SK-N-SH (cell line): ENCODE results near the gene IQCK. TPM values are rescaled to one million over a fixed set of nuclear protein-coding genes. Genes with fewer than 3 reads are reported as not detected.

Source experiments
- CTCF ChIA-PET: fragments of 300-600, 350-600 bp; formaldehyde crosslinking; extraction: SDS; loops from one replicate; lab custom pipeline; 2021; lab: Yijun Ruan, JAX
- POLR2A ChIA-PET: fragments of 350-600 bp; sonication (Branson Sonifier 250); formaldehyde crosslinking; extraction: SDS; loops from one replicate; lab custom pipeline; 2020; ENCODE audit warnings: antibody characterized with exemption, inconsistent platforms; lab: Yijun Ruan, JAX
- DNase-seq: peaks from one replicate; pipeline ENCODE4 v3.0.0; 2012
- H2AFZ ChIP-seq: fragments of 200-600 bp; sonication (generic); 2 replicates; pipeline ENCODE4 v1.8.1; 2016; ENCODE audit warnings: antibody characterized with exemption, mild to moderate bottlenecking, low read depth
- H3F3A ChIP-seq: fragments of 200-600 bp; sonication (generic); replicated peaks from 2 replicates; pipeline ENCODE3; 2016; ENCODE audit warnings: antibody characterized with exemption, mild to moderate bottlenecking; ENCODE audit not compliant: insufficient read depth
- H3K27ac ChIP-seq, 2 experiments: fragments of 200-500 bp in 1 of 2; fragments of 200-600 bp in 1 of 2; sonication (Bioruptor generic) in 1 of 2; sonication (generic), shearing (Covaris generic) in 1 of 2; 2 replicates each; pipeline versions ENCODE4 v1.5.1 to v1.6.1; 2014 to 2016; ENCODE audit warnings: low read depth in 2 of 2, inconsistent platforms in 1 of 2, low read length in 1 of 2, mild to moderate bottlenecking in 1 of 2, mixed read lengths in 1 of 2
- H3K27me3 ChIP-seq: fragments of 200-600 bp; sonication (generic), shearing (Covaris generic); 2 replicates; pipeline ENCODE4 v1.6.1; 2016; ENCODE audit warnings: mixed run types; ENCODE audit not compliant: insufficient read depth
- H3K36me3 ChIP-seq, 2 experiments: fragments of 200-500 bp in 1 of 2; fragments of 200-600 bp in 1 of 2; sonication (Bioruptor generic) in 1 of 2; sonication (generic) in 1 of 2; replicated peaks in 1 of 2; 2 replicates each; pipeline versions ENCODE3 to v1.5.1; 2014 to 2016; ENCODE audit warnings: low read length in 1 of 2, mild to moderate bottlenecking in 1 of 2; ENCODE audit not compliant: insufficient read depth in 2 of 2, control insufficient read depth in 1 of 2
- H3K4me1 ChIP-seq, 2 experiments: fragments of 200-500 bp in 1 of 2; fragments of 200-600 bp in 1 of 2; sonication (Bioruptor generic) in 1 of 2; sonication (generic), shearing (Covaris generic) in 1 of 2; 2 replicates each; pipeline versions ENCODE4 v1.5.1 to v1.6.1; 2014 to 2016; ENCODE audit warnings: low read depth in 1 of 2, low read length in 1 of 2, mixed run types in 1 of 2; ENCODE audit not compliant: insufficient read depth in 2 of 2, control insufficient read depth in 1 of 2
- H3K4me2 ChIP-seq: fragments of 200-600 bp; sonication (generic), shearing (Covaris generic); 2 replicates; pipeline ENCODE4 v1.6.1; 2017; ENCODE audit warnings: mixed run types
- H3K4me3 ChIP-seq, 2 experiments: fragments of 200-500 bp in 1 of 2; fragments of 200-600 bp in 1 of 2; sonication (Bioruptor generic) in 1 of 2; sonication (generic), shearing (Covaris generic) in 1 of 2; 2 replicates each; pipeline versions ENCODE4 v1.5.1 to v1.8.1; 2014 to 2016; ENCODE audit warnings: low read depth in 2 of 2, inconsistent platforms in 1 of 2, low read length in 1 of 2, mild to moderate bottlenecking in 1 of 2, mixed read lengths in 1 of 2, moderate library complexity in 1 of 2
- H3K79me2 ChIP-seq: fragments of 200-600 bp; sonication (generic); 2 replicates; pipeline ENCODE4 v1.8.1; 2017; ENCODE audit warnings: mild to moderate bottlenecking; ENCODE audit not compliant: insufficient read depth
- H3K9ac ChIP-seq: fragments of 200-600 bp; sonication (generic); 2 replicates; pipeline ENCODE4 v1.6.1; 2017; ENCODE audit warnings: mixed run types
- H3K9me2 ChIP-seq: fragments of 200-600 bp; sonication (generic); 2 replicates; pipeline ENCODE4 v1.6.1; 2017; ENCODE audit warnings: mixed run types
- H3K9me3 ChIP-seq: fragments of 200-600 bp; sonication (generic); 2 replicates; pipeline ENCODE4 v1.6.1; 2017; ENCODE audit warnings: mixed run types, mild to moderate bottlenecking, moderate library complexity
- H4K20me1 ChIP-seq: fragments of 200-600 bp; sonication (generic); 2 replicates; pipeline ENCODE4 v1.6.1; 2017; ENCODE audit warnings: mild to moderate bottlenecking, mixed run types; ENCODE audit not compliant: insufficient read depth
- CHD2 ChIP-seq: fragments of 150-350 bp; IDR thresholded peaks from 2 replicates; pipeline ENCODE4 v1.6.1; 2018; ENCODE audit warnings: low read length; ENCODE audit not compliant: partially characterized antibody
- ELF1 ChIP-seq: IDR thresholded peaks from 2 replicates; pipeline ENCODE4 v1.4.0; 2012
- EP300 ChIP-seq, 2 experiments: IDR thresholded peaks; 2 replicates each; pipeline versions ENCODE4 v1.4.0 to v1.6.1; 2012; ENCODE audit warnings: borderline replicate concordance in 1 of 2, low read depth in 1 of 2, low read length in 1 of 2
- EZH2phosphoT487 ChIP-seq: fragments of 200-600 bp; sonication (generic); IDR thresholded peaks from 2 replicates; pipeline ENCODE4 v1.6.1; 2017; ENCODE audit warnings: low read depth, mixed run types, mild to moderate bottlenecking, antibody characterized with exemption, moderate library complexity, borderline replicate concordance
- FOSL2 ChIP-seq: IDR thresholded peaks from 2 replicates; pipeline ENCODE4 v1.4.0; 2012; ENCODE audit warnings: low read depth, mild to moderate bottlenecking, moderate library complexity, borderline replicate concordance
- FOXJ3 ChIP-seq: sonication (generic); formaldehyde crosslinking; IDR thresholded peaks from 2 replicates; pipeline ENCODE4 v1.5.1; 2020; ENCODE audit warnings: mild to moderate bottlenecking, missing genetic modification reagents
- FOXM1 ChIP-seq: IDR thresholded peaks from 2 replicates; pipeline ENCODE4 v1.4.0; 2012; ENCODE audit warnings: low read depth, mild to moderate bottlenecking
- GABPA ChIP-seq: IDR thresholded peaks from 2 replicates; pipeline ENCODE4 v1.4.0; 2012; ENCODE audit warnings: low read depth, mild to moderate bottlenecking
- GATA2 ChIP-seq: sonication (generic); formaldehyde crosslinking; IDR thresholded peaks from 2 replicates; pipeline ENCODE4 v1.5.0; 2020; ENCODE audit warnings: mild to moderate bottlenecking, missing genetic modification reagents
- MEF2A ChIP-seq: IDR thresholded peaks from 2 replicates; pipeline ENCODE4 v1.4.0; 2012; ENCODE audit warnings: low read depth, borderline replicate concordance
- MXI1 ChIP-seq: IDR thresholded peaks from 2 replicates; pipeline ENCODE4 v1.6.1; 2012; ENCODE audit warnings: mild to moderate bottlenecking, low read depth, low read length, improper control_type of control experiment
- NFIC ChIP-seq: IDR thresholded peaks from 2 replicates; pipeline ENCODE4 v1.4.0; 2012; ENCODE audit warnings: borderline replicate concordance
- NRF1 ChIP-seq: IDR thresholded peaks from 2 replicates; pipeline ENCODE4 v1.6.1; 2012; ENCODE audit warnings: low read depth, mild to moderate bottlenecking, low read length
- POLR2AphosphoS5 ChIP-seq: IDR thresholded peaks from 2 replicates; pipeline ENCODE4 v1.6.1; 2012; ENCODE audit warnings: low read depth, low read length
- RAD21 ChIP-seq: IDR thresholded peaks from 2 replicates; pipeline ENCODE4 v1.6.1; 2012; ENCODE audit warnings: mild to moderate bottlenecking, low read length
- RCOR1 ChIP-seq: fragments of 150-350 bp; IDR thresholded peaks from 2 replicates; pipeline ENCODE4 v1.6.1; 2017; ENCODE audit warnings: antibody characterized with exemption, low read length
- RXRA ChIP-seq: IDR thresholded peaks from 2 replicates; pipeline ENCODE4 v1.4.0; 2012; ENCODE audit warnings: low read depth, mild to moderate bottlenecking, borderline replicate concordance
- SMC3 ChIP-seq: IDR thresholded peaks from 2 replicates; pipeline ENCODE4 v1.6.1; 2012; ENCODE audit warnings: low read depth, low read length, improper control_type of control experiment
- TAF1 ChIP-seq: IDR thresholded peaks from 2 replicates; pipeline ENCODE4 v1.6.1; 2012; ENCODE audit warnings: low read depth, mild to moderate bottlenecking, low read length, moderate library complexity, borderline replicate concordance
- TCF12 ChIP-seq: IDR thresholded peaks from 2 replicates; pipeline ENCODE4 v1.4.0; 2012
- WGBS: methylation state at CpG from one replicate; pipeline ENCODE4 v1.1.6; 2017; ENCODE audit warnings: low lambda C conversion rate; 5-methylcytosine and 5-hydroxymethylcytosine counted together
- polyA plus RNA-seq, 3 experiments: library from polyadenylated mRNA; depleted of rRNA; stranded (reverse); fragments of >200 nt; gene quantifications; 2 replicates each; pipeline ENCODE4 v1.2.3, GENCODE V29; 2012
- TF ChIP-seq, protein P1 (sequence below): fragments of 200-600 bp; sonication (generic); IDR thresholded peaks from 2 replicates; pipeline ENCODE4 v1.6.1; 2017; ENCODE audit warnings: antibody characterized with exemption, mild to moderate bottlenecking, moderate library complexity
- TF ChIP-seq, protein P2 (sequence below): IDR thresholded peaks from 2 replicates; pipeline ENCODE4 v1.4.0; 2012; ENCODE audit warnings: low read depth, borderline replicate concordance
- TF ChIP-seq, protein P3 (sequence below): IDR thresholded peaks from 2 replicates; pipeline ENCODE4 v1.4.0; 2012; ENCODE audit warnings: low read depth

The IQCK gene
- polyA plus RNA-seq, 1 of the 3 experiments (the other 2 are of a cell fraction) = 7.3 TPM

DNA sequence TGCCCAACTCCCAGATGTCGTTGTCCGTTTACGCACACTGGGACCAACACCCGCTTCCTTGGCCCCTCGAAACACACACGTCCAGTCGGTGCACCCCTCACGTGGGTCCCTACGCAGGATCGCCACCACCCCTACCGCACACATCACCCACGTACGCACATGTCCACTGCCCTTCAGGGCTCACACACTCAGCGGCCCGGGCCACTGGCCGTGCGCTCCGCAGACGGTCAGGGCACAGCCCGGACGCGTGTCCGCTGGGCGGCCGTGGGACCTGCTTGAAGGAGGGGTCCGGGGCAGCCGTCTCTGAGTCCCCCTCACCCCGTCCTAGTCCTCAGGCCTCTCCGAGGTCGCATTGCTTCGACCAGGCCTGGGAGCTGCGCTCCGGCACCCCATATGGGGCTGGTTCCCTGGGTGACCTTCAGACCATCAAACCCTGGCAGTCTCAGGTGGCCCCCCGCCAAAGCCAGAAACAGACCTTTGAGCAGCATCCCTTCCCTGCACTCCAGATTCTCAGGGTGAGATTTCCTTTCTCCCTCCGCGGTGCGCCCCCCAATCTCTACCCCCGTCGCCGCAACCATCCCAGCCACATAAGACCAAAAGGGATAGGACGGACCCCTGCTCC lies 167.5 kb downstream of the IQCK start:
- no peaks in the 10 kb centered on the region for H3F3A ChIP-seq
- no peaks in the 10 kb centered on the region for H3K9me3 ChIP-seq
- no peak overlapping the region for H3K4me2 ChIP-seq
- ChIA-PET POLR2A (no interaction called here), CTCF (interaction anchor here (0.6 to 4.5 kb wide), 22 partner anchors 12 to 506 kb away, joined by 3 to 87 read pairs (median 6); partner anchors contain the start of gene KNOP1)
- H4K20me1 ChIP-seq = no peaks in the 10 kb centered on the region
- WGBS = 93% methylated on average over 32 of the region's 41 CpGs
- no peak overlapping the region for H3K4me3 ChIP-seq
- H3K4me1 ChIP-seq = peaks cover 0 to 3% of the 10 kb centered on the region in 2 experiments; a peak in 1 of 4 replicates
- H3K9ac ChIP-seq = no peak overlapping the region
- H3K27ac ChIP-seq = no peak overlapping the region
- TF ChIP-seq FOXJ3 (CRISPR knock-in tag) (no peak), POLR2AphosphoS5 (no peak), NRF1 (no peak), GABPA (no peak)
- H3K27me3 ChIP-seq = no peaks in the 10 kb centered on the region
- no peak for DNase-seq
- no peaks in the 10 kb centered on the region for H3K36me3 ChIP-seq
- H3K9me2 ChIP-seq = no peaks in the 10 kb centered on the region
- H2AFZ ChIP-seq = no peak overlapping the region
- H3K79me2 ChIP-seq = no peaks in the 10 kb centered on the region

DNA sequence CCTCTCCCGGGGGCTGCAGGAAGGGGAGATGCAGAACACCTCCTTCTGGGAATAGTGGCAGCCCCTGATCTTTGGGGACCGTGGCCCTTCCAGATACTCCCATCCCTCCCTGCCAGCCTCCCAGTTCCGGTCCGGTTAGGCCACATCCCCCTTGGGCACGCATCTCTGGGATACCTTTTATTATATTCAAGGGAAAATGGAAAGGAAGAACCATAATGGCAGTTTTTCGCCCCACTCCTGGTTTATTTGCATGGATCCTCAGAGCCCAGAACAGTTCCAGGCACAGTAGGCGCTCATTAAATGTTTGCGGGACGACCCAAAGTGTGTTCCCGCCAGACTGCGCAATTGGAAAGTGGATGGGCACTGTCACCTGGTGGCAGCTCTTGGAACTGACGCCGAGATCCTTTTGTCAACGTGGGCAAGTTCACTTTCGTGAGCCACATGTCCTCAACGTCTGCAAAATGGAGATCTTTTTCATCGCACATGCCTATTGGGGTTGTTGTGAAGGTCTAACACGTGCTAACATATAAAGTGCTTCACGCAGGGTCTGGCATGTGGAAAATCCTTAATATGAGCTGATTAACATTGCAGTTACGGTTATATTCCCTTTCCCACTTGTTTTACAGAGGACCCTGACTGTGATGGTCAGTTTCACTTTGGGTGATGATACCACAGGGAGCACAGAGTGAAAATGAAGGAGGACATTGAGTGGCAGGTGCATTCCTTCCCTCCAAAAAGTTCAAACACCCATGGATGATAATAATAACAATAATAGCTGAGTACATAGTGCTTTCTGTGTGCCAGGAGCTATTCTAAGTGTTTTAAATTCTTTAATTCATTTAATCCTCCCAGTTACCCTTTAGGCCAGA lies 168.2 kb downstream of the IQCK start:
- no peaks in the 10 kb centered on the region for H3K36me3 ChIP-seq
- no peaks in the 10 kb centered on the region for H4K20me1 ChIP-seq
- H2AFZ ChIP-seq = peak overlapping the region; percentile 86
- 28% methylated on average over 18 of the region's 20 CpGs for WGBS
- H3F3A ChIP-seq = no peaks in the 10 kb centered on the region
- no peaks in the 10 kb centered on the region for H3K9me2 ChIP-seq
- no peaks in the 10 kb centered on the region for H3K9me3 ChIP-seq
- H3K4me3 ChIP-seq = peak overlapping the region in 1 of 2 experiments; percentile 39; a peak in 2 of 4 replicates
- peaks cover 0 to 3% of the 10 kb centered on the region in 2 experiments; a peak in 1 of 4 replicates for H3K4me1 ChIP-seq
- CTCF ChIA-PET = interaction anchor here (0.6 to 4.5 kb wide), 43 partner anchors 9 to 506 kb away, joined by 3 to 87 read pairs (median 4); partner anchors contain the start of genes KNOP1 and VPS35L
- H3K79me2 ChIP-seq = no peaks in the 10 kb centered on the region
- H3K9ac ChIP-seq = no peak overlapping the region
- no peak overlapping the region for H3K27ac ChIP-seq
- POLR2A ChIA-PET = no interaction called here
- no peaks in the 10 kb centered on the region for H3K27me3 ChIP-seq
- peak; percentile 70 for DNase-seq
- H3K4me2 ChIP-seq = no peak overlapping the region
- TF ChIP-seq EP300 (IDR thresholded peaks at IDR 0.05; ENCODE audit: borderline replicate concordance in 1 of 2, low read depth in 1 of 2, low read length in 1 of 2) (no peak), RXRA (no peak), EZH2phosphoT487 (no peak), GATA2 (no peak), NRF1 (no peak), MXI1 (peak; percentile 87), TCF12 (no peak), FOSL2 (no peak), CHD2 (no peak), MEF2A (no peak), SMC3 (peak; percentile 100), RAD21 (peak; percentile 98), TAF1 (no peak), RCOR1 (peak; percentile 24; the same call in 1 of the 2 replicates), FOXJ3 (CRISPR knock-in tag) (no peak), FOXM1 (no peak), ELF1 (no peak), NFIC (no peak)
- TF ChIP-seq, protein P1, sequence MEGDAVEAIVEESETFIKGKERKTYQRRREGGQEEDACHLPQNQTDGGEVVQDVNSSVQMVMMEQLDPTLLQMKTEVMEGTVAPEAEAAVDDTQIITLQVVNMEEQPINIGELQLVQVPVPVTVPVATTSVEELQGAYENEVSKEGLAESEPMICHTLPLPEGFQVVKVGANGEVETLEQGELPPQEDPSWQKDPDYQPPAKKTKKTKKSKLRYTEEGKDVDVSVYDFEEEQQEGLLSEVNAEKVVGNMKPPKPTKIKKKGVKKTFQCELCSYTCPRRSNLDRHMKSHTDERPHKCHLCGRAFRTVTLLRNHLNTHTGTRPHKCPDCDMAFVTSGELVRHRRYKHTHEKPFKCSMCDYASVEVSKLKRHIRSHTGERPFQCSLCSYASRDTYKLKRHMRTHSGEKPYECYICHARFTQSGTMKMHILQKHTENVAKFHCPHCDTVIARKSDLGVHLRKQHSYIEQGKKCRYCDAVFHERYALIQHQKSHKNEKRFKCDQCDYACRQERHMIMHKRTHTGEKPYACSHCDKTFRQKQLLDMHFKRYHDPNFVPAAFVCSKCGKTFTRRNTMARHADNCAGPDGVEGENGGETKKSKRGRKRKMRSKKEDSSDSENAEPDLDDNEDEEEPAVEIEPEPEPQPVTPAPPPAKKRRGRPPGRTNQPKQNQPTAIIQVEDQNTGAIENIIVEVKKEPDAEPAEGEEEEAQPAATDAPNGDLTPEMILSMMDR = peak; percentile 99
- TF ChIP-seq, protein P2, sequence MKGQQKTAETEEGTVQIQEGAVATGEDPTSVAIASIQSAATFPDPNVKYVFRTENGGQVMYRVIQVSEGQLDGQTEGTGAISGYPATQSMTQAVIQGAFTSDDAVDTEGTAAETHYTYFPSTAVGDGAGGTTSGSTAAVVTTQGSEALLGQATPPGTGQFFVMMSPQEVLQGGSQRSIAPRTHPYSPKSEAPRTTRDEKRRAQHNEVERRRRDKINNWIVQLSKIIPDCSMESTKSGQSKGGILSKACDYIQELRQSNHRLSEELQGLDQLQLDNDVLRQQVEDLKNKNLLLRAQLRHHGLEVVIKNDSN = no peak
- TF ChIP-seq, protein P3, sequence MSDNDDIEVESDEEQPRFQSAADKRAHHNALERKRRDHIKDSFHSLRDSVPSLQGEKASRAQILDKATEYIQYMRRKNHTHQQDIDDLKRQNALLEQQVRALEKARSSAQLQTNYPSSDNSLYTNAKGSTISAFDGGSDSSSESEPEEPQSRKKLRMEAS = peak; percentile 82
